ENCODE measurements around the gene TM2D1. TPM values are rescaled to one million over a fixed set of nuclear protein-coding genes. Genes with fewer than 3 reads are reported as not detected.

Gene TM2D1
- total RNA-seq, 2 donors from 2014 or later: 24.1 to 32.9 TPM

- 91% methylated on average over 2 of the region's 3 CpGs; no CpG with 5 or more reads in 1 of the 2 experiments for WGBS, 2 experiments (ENCODE audit: insufficient coverage in 1 of 2, insufficient read length in 1 of 2)
- TF ChIP-seq CTCF (conservative IDR thresholded peaks at IDR 0.05): no peak
- H3K36me3 Mint-ChIP-seq (ENCODE audit: low read depth): no peaks in the 10 kb centered on the region
Observed at GRCh38 chr1:61655453-61655852, 69.5 kb downstream of the TM2D1 start.

GRCh38 chr1:61654067-61654466 is 70.9 kb downstream of the TM2D1 start:
- H3K27ac Mint-ChIP-seq: no peak overlapping the region
- no peaks in the 10 kb centered on the region for H3K9me3 Mint-ChIP-seq
- no peaks in the 10 kb centered on the region for H3K4me1 Mint-ChIP-seq
- 92 to 96% methylated on average over 13 to 30 of the region's 30 CpGs for WGBS, 2 experiments (ENCODE audit: insufficient coverage in 1 of 2, insufficient read length in 1 of 2)
- H3K27me3 Mint-ChIP-seq (ENCODE audit: insufficient read depth): no peaks in the 10 kb centered on the region
- H3K4me3 ChIP-seq (ENCODE audit: low read length): no peak overlapping the region
- no peak overlapping the region for H3K27ac ChIP-seq (ENCODE audit: low read depth, low read length)
- no peak overlapping the region for H3K4me3 Mint-ChIP-seq
- H3K9ac ChIP-seq (ENCODE audit: extremely low read depth, low read length, poor library complexity, severe bottlenecking): no peak overlapping the region
- H3K36me3 ChIP-seq (ENCODE audit: control insufficient read depth, insufficient read depth, low read length): no peaks in the 10 kb centered on the region
- H3K36me3 Mint-ChIP-seq (ENCODE audit: low read depth): no peaks in the 10 kb centered on the region
- no peaks in the 10 kb centered on the region for H3K27me3 ChIP-seq (ENCODE audit: control insufficient read depth, insufficient read depth, low read length, poor library complexity, severe bottlenecking)
- no peaks in the 10 kb centered on the region for H3K9me3 ChIP-seq (ENCODE audit: control insufficient read depth, low read length)
- no peak for TF ChIP-seq CTCF (conservative IDR thresholded peaks at IDR 0.05)
- no peaks in the 10 kb centered on the region for H3K4me1 ChIP-seq (ENCODE audit: control insufficient read depth, insufficient read depth, low read length)
- no peak for DNase-seq

More at GRCh38 chr1:61655453-61655852, 69.5 kb downstream of the TM2D1 start:
- Histone ChIP-seq H3K36me3 (ENCODE audit: control insufficient read depth, insufficient read depth, low read length) (no peaks in the 10 kb centered on the region), H3K4me1 (ENCODE audit: control insufficient read depth, insufficient read depth, low read length) (no peaks in the 10 kb centered on the region), H3K27me3 (ENCODE audit: control insufficient read depth, insufficient read depth, low read length, poor library complexity, severe bottlenecking) (no peaks in the 10 kb centered on the region), H3K27ac (ENCODE audit: low read depth, low read length) (no peak overlapping the region), H3K4me3 (ENCODE audit: low read length) (no peak overlapping the region), H3K9ac (ENCODE audit: extremely low read depth, low read length, poor library complexity, severe bottlenecking) (no peak overlapping the region), H3K9me3 (ENCODE audit: control insufficient read depth, low read length) (no peaks in the 10 kb centered on the region)
- H3K9me3 Mint-ChIP-seq: no peaks in the 10 kb centered on the region
- H3K4me3 Mint-ChIP-seq: no peak overlapping the region
- H3K27ac Mint-ChIP-seq: no peak overlapping the region
- DNase-seq: no peak
- H3K27me3 Mint-ChIP-seq (ENCODE audit: insufficient read depth): no peaks in the 10 kb centered on the region
- H3K4me1 Mint-ChIP-seq: no peaks in the 10 kb centered on the region

GRCh38 chr1:61648983-61649742 is 75.8 kb downstream of the TM2D1 start:
- no peak for DNase-seq
- no peak for TF ChIP-seq CTCF (conservative IDR thresholded peaks at IDR 0.05)
- H3K9me3 Mint-ChIP-seq: no peaks in the 10 kb centered on the region
- H3K27me3 ChIP-seq (ENCODE audit: control insufficient read depth, insufficient read depth, low read length, poor library complexity, severe bottlenecking): peaks cover 5% of the 10 kb centered on the region
- WGBS, 2 experiments (ENCODE audit: insufficient coverage in 1 of 2, insufficient read length in 1 of 2): 84 to 85% methylated on average over 4 to 5 of the region's 5 CpGs
- no peaks in the 10 kb centered on the region for H3K27me3 Mint-ChIP-seq (ENCODE audit: insufficient read depth)
- H3K4me1 ChIP-seq (ENCODE audit: control insufficient read depth, insufficient read depth, low read length): no peaks in the 10 kb centered on the region
- no peak overlapping the region for H3K27ac Mint-ChIP-seq
- H3K4me1 Mint-ChIP-seq: no peaks in the 10 kb centered on the region
- H3K4me3 ChIP-seq (ENCODE audit: low read length): no peak overlapping the region
- no peak overlapping the region for H3K27ac ChIP-seq (ENCODE audit: low read depth, low read length)
- no peak overlapping the region for H3K9ac ChIP-seq (ENCODE audit: extremely low read depth, low read length, poor library complexity, severe bottlenecking)
- H3K9me3 ChIP-seq (ENCODE audit: control insufficient read depth, low read length): no peaks in the 10 kb centered on the region
- no peaks in the 10 kb centered on the region for H3K36me3 Mint-ChIP-seq (ENCODE audit: low read depth)
- H3K36me3 ChIP-seq (ENCODE audit: control insufficient read depth, insufficient read depth, low read length): no peaks in the 10 kb centered on the region
- H3K4me3 Mint-ChIP-seq: no peak overlapping the region
